Measurements from ENCODE around the gene ITIH5.

DNA sequence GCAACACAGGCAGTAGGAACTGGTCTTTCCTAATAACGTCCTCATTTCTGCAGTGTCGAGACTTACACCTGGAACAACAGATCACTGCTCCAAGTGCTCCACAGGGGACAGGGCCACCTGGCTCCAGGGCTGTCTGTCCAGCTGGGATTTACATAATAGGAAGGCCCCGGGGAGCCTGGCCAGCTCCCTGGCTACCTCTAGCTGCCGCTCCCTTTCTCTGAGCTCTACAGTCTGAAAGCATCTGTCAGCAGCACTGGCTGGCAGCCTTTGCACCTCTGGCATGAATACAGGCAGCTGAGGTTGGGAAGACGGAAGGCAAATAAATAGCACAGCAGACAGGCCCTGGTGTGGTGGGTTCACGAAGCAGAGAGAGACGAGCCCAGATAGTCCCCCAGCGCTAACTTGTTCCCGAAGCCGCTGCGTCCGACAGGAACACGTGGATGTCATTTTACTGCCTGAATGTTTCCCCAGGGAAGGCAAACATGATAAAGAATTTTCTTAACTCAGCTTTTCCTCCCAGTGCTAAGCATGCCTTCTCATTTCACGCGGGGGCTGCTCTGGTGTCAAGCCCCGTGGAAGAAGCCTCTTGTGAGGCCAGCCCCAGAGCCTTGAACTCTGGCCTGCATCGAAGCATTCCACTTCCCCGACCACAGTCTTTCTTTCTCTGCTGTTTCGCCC lies 105.4 kb downstream of the ITIH5 start:
- TF ChIP-seq, protein P1, sequence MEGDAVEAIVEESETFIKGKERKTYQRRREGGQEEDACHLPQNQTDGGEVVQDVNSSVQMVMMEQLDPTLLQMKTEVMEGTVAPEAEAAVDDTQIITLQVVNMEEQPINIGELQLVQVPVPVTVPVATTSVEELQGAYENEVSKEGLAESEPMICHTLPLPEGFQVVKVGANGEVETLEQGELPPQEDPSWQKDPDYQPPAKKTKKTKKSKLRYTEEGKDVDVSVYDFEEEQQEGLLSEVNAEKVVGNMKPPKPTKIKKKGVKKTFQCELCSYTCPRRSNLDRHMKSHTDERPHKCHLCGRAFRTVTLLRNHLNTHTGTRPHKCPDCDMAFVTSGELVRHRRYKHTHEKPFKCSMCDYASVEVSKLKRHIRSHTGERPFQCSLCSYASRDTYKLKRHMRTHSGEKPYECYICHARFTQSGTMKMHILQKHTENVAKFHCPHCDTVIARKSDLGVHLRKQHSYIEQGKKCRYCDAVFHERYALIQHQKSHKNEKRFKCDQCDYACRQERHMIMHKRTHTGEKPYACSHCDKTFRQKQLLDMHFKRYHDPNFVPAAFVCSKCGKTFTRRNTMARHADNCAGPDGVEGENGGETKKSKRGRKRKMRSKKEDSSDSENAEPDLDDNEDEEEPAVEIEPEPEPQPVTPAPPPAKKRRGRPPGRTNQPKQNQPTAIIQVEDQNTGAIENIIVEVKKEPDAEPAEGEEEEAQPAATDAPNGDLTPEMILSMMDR (conservative IDR thresholded peaks at IDR 0.05; ENCODE audit: low read length), result no peak
- TF ChIP-seq EZH2phosphoT487 (IDR thresholded peaks at IDR 0.05; ENCODE audit: borderline replicate concordance), result no peak
